TTC549 (cell line): ENCODE results near the gene GIMD1.
"Not testable (repeated sequence)": the region's sequence is repeated elsewhere in the genome, so short reads cannot be mapped to it uniquely, and the experiment has no call there.

ENCODE experiments used
- FAIRE-seq: peaks from 2 replicates; lab custom pipeline; 2012; peaks lifted over from hg19 to GRCh38; lab: Jason Lieb, UNC

GIMD1 gene

DNA sequence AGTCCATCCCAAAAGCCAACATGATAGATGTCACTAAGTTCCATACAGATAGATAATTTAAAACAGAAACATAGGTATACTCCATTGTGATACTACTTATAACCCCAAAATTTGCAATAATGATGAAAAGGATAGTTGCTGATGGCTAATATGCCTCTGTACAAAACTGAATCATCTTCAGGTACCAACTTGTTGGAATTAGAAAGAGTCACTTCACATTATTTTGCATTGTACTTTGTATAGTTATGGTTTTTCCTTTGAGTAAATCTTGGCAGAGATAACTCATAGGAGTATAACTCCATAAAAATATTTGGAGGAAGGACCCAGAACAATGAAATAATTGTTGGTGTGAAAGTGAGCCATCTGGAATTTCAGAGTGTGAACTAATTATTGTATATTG is 17.6 kb downstream of the GIMD1 start:
- FAIRE-seq, result no peak

DNA sequence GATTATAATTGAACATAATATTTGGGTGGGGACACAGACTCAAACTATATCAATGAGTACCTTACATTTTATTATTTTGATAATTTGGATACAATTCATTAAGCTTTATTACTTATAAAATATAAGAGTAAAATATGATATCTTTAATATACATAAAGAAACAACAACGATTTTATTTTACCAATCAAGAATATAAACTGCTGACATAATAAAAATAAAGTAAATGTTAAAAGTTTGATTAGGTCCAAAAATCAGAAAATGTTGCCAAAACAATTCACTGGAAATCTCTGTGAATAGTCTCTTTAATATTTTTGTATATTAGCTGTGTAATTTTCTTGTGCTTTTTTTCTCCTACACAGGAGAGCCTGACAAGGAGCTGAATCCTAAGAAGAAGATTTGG is 21.4 kb downstream of the GIMD1 start:
- no peak for FAIRE-seq

DNA sequence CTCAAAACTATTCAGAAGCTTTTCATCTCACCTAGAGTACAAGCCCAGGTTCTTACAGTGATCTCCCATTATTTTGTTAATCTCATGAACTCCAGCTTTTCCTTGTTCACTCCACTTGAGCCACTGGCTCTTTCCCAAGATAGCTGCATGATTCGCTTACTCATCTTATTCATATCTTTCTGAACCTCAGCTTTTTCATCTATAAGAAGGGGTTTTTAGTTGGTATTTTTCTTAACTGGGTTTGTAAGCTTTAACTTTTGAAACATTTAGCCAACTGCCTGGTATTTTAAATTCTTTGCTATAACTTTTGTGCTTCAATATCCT is 24.0 kb downstream of the GIMD1 start:
- FAIRE-seq, result no peak

DNA sequence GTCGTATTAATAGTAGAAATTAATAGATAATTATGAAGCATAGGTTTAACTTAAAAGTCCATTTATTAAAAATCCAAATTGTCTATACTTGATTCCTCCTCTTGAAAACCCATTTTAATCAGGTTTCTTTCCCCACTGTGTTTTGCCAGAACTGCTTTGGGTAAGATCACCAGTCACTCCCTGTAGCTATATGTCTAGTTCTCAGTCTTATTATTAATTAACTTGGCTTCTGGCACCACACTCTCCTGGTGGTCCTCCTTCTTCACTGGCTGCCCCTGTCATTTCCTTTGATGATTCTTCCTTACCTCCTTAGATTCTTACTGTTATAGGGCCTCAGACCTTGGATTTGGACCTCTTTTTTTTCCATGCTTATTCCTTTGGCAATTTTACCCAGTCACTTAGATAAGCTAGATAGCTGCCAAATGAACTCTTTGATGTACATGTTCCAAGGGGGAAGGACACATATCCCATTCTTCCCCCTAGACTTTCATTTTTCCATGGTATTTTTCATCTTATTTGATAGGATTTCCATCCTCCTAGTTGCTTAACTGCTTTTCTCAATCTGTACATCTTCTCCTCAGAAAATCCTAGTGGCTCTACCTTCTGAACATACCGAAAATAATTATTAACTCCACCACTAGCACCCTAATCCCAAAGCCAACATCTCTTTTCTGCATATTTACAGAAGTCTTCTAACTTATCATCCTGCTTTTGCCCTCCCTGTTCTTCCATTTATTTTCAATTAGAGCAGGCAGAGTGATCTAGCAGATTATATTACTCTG is 24.5 kb downstream of the GIMD1 start:
- no peak for FAIRE-seq

DNA sequence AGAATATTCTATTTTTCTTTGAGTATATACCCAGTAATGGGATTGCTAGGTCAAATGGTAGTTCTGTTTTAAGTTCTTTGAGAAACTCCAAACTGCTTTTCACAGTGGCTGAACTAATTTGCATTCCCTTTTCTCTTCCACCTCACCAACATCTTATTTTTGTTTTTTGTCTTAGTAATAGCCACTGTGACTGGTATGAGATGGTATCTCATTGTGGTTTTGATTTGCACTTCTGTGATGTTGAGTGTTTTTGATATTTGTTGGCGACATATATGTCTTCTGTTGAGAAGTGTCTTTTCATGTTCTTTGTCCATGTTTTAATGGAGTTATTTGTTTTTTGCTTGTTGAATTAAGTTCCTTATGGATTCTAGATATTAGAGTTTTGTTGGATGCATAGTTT is 27.8 kb downstream of the GIMD1 start:
- no peak for FAIRE-seq

DNA sequence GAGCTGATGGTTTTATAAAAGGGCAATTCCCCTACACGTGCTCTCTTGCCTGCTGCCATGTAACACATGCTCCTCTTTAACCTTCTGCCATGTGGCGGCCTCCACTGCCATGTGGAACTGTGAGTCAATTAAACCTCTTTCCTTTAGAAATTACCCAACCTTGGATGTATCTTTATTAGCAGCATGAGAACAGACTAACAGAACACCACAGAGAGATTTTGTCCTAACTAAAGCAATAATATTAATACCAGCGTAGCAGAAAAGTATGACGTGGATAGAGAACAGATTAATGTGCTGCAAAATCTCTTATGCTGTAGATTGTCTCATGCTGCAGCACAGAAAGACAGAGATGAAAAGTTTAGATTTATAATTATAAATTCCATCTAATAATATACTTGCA is 29.1 kb downstream of the GIMD1 start:
- no peak for FAIRE-seq

DNA sequence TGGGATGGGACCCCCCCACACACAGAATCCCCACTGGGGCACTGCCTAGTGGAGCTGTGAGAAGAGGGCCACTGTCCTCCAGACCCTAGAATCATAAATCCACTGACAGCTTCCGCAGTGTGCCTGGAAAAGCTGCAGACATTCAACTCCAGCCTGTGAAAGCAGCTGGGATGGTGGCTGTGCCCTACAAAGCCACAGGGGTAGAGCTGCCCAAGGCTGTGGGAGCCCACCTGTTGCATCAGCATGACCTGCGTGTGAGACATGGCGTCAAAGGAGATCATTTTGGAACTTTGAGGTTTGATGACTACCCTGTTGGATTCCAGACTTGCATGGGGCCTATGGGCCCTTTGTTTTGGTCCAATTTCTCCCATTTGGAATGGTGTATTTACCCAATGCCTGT is 29.9 kb downstream of the GIMD1 start:
- no peak for FAIRE-seq

DNA sequence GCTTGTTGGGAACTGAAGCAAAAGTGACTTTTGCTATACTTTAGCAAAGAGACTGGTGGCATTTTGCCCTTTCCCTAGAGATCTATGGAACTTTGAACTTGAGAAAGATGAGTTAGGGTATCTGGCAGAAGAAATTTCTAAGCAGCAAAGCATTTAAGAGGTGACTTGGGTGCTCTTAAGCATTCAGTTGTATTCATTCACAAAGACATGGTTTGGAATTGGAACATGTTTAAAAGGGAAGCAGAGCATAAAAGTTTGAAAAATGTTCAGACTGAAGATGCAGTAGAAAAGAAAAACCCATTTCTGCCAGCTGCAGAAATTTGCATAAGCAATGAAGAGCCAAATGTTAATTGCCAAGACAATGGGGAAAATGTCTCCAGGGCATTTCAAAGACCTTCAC is 30.7 kb downstream of the GIMD1 start:
- no peak for FAIRE-seq

DNA sequence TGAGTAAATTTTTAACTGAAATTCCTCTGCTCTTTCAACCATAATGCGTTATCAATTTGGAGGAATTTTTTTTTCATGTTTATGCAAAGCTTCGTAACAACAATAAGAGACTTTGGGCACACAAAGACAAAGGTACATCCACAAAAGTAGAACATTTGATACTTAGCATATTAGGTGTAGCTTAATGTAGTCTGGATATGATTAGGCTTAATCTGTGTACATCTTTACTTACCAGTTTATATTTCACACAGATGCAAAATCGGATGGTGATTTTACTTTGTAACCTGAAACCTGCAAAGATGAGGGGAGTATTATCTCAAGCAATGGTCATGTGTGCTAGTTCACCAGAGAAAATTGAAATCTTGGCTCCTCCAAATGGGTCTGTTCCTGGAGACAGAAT is 32.0 kb downstream of the GIMD1 start:
- no peak for FAIRE-seq

DNA sequence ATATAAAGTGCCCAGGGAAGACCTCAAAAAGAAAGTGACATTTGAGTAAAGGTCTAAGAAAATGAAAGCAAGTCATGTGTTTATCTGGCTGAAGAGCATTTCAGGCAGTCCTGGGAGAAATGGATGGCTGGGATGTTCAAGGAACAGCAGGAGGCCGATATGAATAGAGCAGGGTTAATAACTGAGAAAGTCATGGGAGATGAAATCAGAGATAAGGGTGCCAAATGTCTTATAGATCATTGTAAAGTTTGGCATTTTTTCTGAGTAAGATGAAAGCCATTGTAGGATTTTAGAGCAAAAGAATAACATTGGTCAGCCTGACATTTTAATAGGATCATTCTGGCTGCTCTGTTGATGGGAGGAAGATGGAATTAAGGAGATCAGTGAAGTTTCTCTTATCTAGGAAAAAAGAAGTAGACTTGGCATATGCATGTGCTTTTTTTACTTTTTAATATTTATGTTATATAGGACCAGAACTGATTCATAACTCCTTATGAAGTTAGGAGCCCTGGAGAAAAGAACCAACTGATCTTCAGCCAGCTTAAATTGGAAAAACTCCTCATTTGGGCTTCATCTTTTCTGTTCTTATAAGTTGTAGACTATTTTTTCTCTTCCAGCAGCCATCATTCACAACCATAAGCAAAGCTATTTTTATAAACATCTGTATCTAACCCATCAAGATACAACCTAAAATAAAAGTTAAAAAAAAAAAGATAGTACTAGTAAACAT is 33.7 kb downstream of the GIMD1 start:
- no peak for FAIRE-seq

DNA sequence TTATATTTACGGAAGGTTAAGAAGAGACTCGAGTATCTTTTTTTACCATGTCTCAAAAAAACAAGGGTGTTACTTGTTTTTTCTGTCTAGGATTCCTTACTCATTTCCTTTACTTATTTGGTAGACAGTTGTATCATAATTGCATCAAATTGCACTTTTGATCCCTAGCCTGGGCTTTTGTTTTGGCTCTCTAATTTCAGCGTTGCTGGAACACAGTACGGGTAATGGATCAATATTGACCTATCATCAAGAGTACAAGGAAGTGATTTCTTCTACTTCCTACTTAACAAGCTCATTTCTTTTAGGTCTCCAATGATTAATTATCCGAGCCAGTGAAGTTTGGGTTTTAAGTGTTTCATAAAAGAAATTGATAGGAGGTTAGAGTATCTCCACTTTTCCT is 35.4 kb downstream of the GIMD1 start:
- no peak for FAIRE-seq

DNA sequence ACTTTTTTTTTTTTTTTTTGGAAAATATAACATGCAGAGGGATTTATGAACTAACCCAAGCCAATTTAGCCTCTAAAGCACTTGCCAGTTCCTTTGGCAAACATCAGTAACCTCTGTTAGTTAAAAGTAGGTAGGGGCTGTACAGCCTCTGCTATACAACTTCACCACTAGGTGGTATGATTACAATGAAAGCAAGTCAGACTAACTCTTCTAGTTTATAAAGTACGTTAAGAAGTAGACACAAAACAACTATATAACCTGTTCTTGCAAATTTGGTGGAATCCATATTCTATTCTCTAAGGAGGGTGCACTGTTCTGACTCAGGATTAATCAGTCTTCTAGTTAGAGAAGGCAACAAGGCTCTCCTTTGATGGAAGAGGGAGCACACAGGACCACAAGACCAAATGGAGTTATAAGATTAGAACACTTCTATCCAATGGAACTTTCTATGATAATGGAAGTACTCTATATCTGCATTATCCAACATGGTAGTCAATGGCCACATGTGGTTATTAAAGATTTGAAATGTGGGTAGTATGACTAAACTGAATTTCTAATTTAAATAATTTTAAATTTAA is 39.4 kb downstream of the GIMD1 start:
- FAIRE-seq, result peak; percentile 89

DNA sequence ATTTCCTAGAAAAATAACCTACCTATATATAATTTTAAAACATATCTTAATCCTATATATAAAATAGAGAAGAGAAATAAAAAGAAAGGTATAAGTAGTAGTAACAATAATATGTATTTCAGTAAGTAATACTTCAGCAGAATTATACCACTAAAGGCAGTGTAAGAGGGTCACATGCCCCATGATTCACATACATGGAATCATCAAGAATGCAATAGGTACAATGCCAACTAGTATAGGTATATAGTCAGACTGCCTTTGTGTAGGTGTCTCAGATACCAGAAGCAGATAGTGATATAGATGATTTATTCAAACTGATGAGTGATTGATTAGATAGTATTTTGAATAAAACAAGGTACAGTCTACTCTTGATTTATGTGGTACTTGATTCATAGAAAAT is 42.8 kb downstream of the GIMD1 start:
- no peak for FAIRE-seq

DNA sequence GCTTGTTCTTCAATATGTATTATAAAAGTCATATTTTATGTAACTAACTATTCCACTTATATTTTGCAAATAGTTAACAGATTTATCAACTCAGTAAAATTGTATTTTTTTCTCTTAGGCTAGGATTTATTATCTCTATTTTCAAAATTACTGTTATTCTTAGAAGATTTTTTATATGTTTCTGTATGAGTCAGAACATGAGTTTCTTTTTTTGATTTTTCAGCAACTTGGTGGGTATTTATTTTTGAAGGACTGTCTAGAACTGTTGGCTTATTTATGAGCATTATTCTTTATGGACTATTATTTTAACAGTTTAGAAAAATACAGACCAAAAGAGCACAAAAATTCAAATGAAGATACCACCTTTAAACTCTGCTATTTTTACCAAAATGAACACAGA is 45.5 kb downstream of the GIMD1 start:
- peak; percentile 7 for FAIRE-seq

DNA sequence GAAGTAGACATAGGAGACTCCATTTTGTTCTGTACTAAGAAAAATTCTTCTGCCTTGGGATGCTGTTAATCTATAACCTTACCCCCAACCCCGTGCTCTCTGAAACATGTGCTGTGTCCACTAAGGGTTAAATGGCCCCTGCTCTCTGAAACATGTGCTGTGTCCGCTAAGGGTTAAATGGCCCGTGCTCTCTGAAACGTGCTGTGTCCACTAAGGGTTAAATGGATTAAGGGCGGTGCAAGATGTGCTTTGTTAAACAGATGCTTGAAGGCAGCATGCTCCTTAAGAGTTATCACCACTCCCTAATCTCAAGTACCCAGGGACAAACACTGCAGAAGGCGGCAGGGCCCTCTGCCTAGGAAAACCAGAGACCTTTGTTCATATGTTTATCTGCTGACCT is 46.8 kb downstream of the GIMD1 start:
- not testable (repeated sequence) for FAIRE-seq

DNA sequence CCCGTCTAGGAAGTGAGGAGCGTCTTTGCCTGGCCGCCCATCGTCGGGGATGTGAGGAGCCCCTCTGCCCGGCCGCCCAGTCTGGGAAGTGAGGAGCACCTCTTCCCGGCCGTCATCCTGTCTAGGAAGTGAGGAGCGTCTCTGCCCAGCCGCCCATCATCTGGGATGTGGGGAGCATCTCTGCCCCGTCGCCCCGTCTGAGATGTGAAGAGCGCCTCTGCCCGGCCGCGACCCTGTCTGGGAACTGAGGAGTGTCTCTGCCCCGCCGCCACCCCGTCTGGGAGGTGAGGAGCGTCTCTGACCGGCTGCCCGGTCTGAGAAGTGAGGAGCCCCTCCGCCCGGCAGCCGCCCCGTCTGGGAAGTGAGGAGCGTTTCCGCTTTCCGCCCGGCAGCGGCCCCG is 47.4 kb downstream of the GIMD1 start:
- not testable (repeated sequence) for FAIRE-seq

DNA sequence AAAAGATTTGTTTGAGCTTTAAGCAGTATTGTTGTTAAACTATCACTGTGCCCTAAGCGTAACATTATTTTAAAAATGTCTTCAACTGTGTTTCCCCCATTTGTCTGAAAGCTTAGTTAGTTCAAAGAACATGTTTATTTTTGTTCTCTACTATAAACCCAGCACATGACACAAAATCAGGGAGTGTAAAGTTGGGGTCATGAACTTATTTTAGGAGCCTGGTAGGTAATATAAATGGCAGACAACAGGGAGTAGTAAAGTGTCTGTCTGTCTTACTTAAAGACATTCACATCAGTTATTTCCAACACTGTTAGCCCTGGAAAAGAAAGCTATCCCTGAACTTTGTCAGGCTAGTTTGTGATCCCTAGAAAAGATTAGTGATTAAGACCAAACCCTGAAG is 48.3 kb downstream of the GIMD1 start:
- no peak for FAIRE-seq

DNA sequence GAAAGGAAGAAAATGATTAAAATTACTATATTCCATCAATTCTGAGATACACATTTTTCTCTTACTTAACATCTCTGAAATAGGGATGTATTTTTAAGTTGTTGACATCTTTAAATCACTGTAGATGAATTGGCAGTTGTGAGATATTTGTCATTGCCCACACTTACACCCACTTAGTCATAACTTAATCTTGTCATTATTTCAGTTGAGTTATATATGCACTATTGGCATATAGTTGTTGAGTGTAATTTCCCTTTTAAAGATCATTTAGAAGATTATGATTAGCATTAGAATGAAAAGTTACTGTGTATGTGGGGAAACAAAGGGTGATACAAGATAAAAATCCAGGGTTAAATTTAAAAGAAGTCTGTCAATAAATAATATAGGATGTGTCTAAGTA is 50.1 kb downstream of the GIMD1 start:
- FAIRE-seq, result no peak

DNA sequence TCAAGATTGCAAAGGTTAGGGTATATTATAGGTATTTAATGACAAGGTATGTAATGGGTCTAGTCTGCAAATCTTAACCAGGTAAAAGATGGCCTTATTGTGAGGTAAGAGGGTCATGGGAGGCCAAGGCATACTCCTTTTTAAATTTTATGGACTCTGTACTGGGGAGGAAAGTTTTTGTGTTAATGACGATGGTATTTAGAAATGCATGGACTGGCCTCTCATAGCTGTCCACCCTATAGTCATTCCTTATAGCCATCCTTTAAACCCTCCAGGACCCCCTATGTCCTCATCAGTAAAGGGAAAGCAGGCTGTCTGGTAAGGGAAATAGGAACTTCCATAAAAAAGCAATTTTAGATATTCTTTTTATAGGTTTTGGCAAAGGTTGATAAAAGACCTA is 50.8 kb downstream of the GIMD1 start:
- no peak for FAIRE-seq

DNA sequence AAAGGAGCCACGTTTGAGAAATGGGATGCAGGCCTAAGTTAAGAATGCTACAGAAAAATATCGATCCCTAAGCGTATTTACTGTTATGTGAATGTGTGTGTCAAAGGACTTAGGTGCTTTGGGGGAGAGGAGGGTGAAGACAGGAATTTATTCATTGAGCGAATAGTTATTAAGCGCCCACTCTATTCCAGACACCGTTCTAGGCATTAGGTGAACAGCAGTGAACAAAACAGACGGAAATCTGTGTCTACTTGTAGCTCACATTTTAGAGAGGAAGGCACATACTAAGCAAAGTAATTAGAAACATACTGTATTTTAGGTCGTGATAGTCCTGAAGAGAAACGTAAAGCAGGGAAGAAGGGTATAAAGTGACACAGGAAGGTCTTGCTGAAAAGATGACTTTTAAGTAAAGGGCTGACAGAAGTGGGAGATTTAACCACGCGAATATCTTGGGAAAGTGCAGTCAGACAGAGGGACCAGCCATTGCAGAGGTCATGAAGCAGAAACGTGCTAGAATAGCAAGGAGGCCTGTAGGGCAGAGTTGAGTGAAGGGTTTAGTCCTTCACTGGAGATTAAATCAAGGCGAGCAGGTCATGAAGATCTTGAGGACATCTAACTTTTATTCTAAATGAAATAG is 51.7 kb downstream of the GIMD1 start:
- no peak for FAIRE-seq

DNA sequence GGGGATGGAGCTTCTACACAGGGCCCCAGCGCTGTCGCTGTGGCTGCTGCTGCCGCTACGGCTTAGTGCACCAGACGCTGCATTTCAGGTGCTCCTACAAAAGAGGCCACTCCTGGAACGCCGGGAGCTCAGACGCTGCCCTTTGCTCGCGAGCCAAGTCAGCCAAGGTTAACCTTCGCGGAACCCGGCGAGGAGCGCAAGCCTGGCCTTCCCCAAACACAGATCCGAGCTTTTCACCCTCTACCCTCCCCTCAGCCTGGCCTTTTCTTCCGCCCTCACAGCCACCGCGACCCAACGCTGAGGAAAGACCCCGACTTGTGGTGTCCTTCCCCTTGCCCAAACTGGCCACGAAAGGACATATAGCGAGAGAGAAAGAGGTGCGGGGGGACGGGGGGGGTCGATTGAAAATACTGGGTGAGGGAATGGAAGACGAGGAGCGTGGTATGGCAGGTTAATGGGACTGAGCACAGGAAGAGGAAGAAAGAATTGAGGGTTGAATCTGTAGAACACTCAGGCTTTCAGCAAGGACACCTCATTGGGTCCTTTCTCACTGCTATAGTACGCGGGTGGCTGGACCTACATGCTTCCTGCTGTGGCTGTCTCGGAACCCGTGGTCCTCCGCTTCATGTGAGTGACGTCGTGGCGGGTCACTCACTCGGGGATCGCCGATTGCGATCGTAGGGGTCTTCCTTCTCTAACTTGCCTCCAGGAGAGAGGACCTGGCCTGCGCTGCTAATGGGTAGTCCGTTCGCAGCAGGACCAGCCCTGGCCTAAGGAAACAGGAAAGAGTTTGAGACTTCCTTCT is 52.4 kb downstream of the GIMD1 start, which contains the start of the genes AIMP1 and TBCK:
AIMP1 (plus strand) TSS at position 583 of the 805 bp plus-strand sequence. CDS start 8,460 bp downstream, outside the sequence.
TBCK (minus strand) TSS at position 242 of the 805 bp plus-strand sequence. CDS start 7,249 bp downstream, outside the sequence.
- FAIRE-seq, result no peak

DNA sequence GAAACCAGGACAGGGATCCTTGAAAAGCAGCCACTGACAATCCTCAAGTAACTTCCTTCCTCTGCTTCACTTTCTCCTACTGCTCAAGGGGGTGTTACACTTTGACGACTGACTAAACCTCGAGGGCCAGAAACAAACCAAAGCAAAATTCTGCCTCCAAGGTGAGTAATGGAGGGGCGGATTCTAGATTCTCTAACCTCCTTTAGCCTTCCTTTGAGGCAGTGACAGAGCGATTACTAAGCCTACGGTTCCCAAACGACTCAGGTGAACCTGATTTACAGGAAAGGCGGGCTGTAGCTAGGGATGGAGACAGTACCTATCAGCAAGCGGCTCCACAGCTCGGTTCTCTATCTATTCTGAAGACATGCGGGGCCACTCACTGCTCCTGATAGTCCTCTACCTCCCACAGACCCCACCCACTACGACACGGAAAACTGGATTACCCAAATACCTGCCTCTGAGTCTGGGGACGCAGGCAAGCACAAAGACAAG is 53.1 kb downstream of the GIMD1 start:
- no peak for FAIRE-seq
